ENCODE data around the gene RBM47.

Gene RBM47

GRCh38 chr4:40595981-40596380 lies 33.7 kb downstream of the RBM47 start:
- Histone ChIP-seq H3K4me3 (ENCODE audit: low read depth, low read length) (no peak overlapping the region), H3K36me3 (no peaks in the 10 kb centered on the region), H3K27ac (peak overlapping the region; percentile 75), H3K9me3 (ENCODE audit: severe bottlenecking) (no peaks in the 10 kb centered on the region), H3K27me3 (ENCODE audit: insufficient read depth, low read depth, severe bottlenecking) (no peaks in the 10 kb centered on the region)
- TF ChIP-seq CTCF (IDR thresholded peaks at IDR 0.05; ENCODE audit: low read depth, low read length): no peak
- DNase-seq: no peak

- Histone ChIP-seq H3K27ac (no peak overlapping the region), H3K36me3 (no peaks in the 10 kb centered on the region)
- no peak for DNase-seq
These were observed 35.1 kb downstream of the RBM47 start for GRCh38 chr4:40594261-40595178.

GRCh38 chr4:40592034-40592433 lies 37.6 kb downstream of the RBM47 start:
- H3K27me3 ChIP-seq (ENCODE audit: insufficient read depth, low read depth, severe bottlenecking): no peaks in the 10 kb centered on the region
- no peak overlapping the region for H3K4me3 ChIP-seq (ENCODE audit: low read depth, low read length)
- no peak for DNase-seq
- H3K27ac ChIP-seq: no peak overlapping the region
- TF ChIP-seq CTCF (IDR thresholded peaks at IDR 0.05; ENCODE audit: low read depth, low read length): no peak
- H3K36me3 ChIP-seq: no peaks in the 10 kb centered on the region
- H3K9me3 ChIP-seq (ENCODE audit: severe bottlenecking): no peaks in the 10 kb centered on the region

More at GRCh38 chr4:40594261-40595178, 35.1 kb downstream of the RBM47 start:
- Histone ChIP-seq H3K27me3 (ENCODE audit: insufficient read depth, low read depth, severe bottlenecking) (no peaks in the 10 kb centered on the region), H3K4me3 (ENCODE audit: low read depth, low read length) (no peak overlapping the region), H3K9me3 (ENCODE audit: severe bottlenecking) (no peaks in the 10 kb centered on the region)
- TF ChIP-seq CTCF (IDR thresholded peaks at IDR 0.05; ENCODE audit: low read depth, low read length): no peak

GRCh38 chr4:40587826-40588225 lies 41.8 kb downstream of the RBM47 start:
- DNase-seq: no peak
- no peak for TF ChIP-seq CTCF (IDR thresholded peaks at IDR 0.05; ENCODE audit: low read depth, low read length)
- H3K27me3 ChIP-seq (ENCODE audit: insufficient read depth, low read depth, severe bottlenecking): no peaks in the 10 kb centered on the region
- no peak overlapping the region for H3K4me3 ChIP-seq (ENCODE audit: low read depth, low read length)
- H3K27ac ChIP-seq: no peak overlapping the region
- no peaks in the 10 kb centered on the region for H3K9me3 ChIP-seq (ENCODE audit: severe bottlenecking)
- H3K36me3 ChIP-seq: no peaks in the 10 kb centered on the region

GRCh38 chr4:40587351-40587750 lies 42.3 kb downstream of the RBM47 start:
- no peak for DNase-seq
- no peak for TF ChIP-seq CTCF (IDR thresholded peaks at IDR 0.05; ENCODE audit: low read depth, low read length)
- Histone ChIP-seq H3K27ac (no peak overlapping the region), H3K36me3 (no peaks in the 10 kb centered on the region), H3K27me3 (ENCODE audit: insufficient read depth, low read depth, severe bottlenecking) (no peaks in the 10 kb centered on the region), H3K4me3 (ENCODE audit: low read depth, low read length) (no peak overlapping the region), H3K9me3 (ENCODE audit: severe bottlenecking) (no peaks in the 10 kb centered on the region)

Measured in WERI-Rb-1 (cell line).